GM19099 (cell line): ENCODE measurements around the gene SLC22A31.

Experiments
- POLR2A ChIP-seq: IDR thresholded peaks from 3 replicates; pipeline ENCODE4 v1.6.1; 2011; ENCODE audit warnings: low read depth; ENCODE audit not compliant: insufficient read length; ENCODE audit errors: extremely low read depth

The SLC22A31 gene

GRCh38 chr16:89200124-89200849 lies at the start of gene SLC22A31:
TSS of gene SLC22A31 (minus strand) at chr16:89200537. CDS start at chr16:89200501, 36 bp downstream.
- no peak for TF ChIP-seq POLR2A

GRCh38 chr16:89248196-89248982 lies 48.1 kb upstream of the SLC22A31 start:
- no peak for TF ChIP-seq POLR2A

- TF ChIP-seq POLR2A: peak; percentile 41
These were observed 46.8 kb upstream of the SLC22A31 start for GRCh38 chr16:89246903-89247733.

GRCh38 chr16:89246383-89246902 lies 46.1 kb upstream of the SLC22A31 start:
- no peak for TF ChIP-seq POLR2A

GRCh38 chr16:89244754-89245153 lies 44.4 kb upstream of the SLC22A31 start:
- no peak for TF ChIP-seq POLR2A

- no peak for TF ChIP-seq POLR2A
These were observed 43.3 kb upstream of the SLC22A31 start for GRCh38 chr16:89243664-89244063.

GRCh38 chr16:89242795-89243200 lies 42.5 kb upstream of the SLC22A31 start:
- TF ChIP-seq POLR2A: no peak

GRCh38 chr16:89241187-89242007 lies 41.1 kb upstream of the SLC22A31 start:
- peak; percentile 96 for TF ChIP-seq POLR2A

- TF ChIP-seq POLR2A: no peak
These were observed 37.4 kb upstream of the SLC22A31 start for GRCh38 chr16:89237733-89238132.

GRCh38 chr16:89233678-89234490 lies 33.5 kb upstream of the SLC22A31 start:
- TF ChIP-seq POLR2A: no peak

GRCh38 chr16:89232107-89232506 lies 31.8 kb upstream of the SLC22A31 start:
- TF ChIP-seq POLR2A: no peak

GRCh38 chr16:89230255-89230654 lies 29.9 kb upstream of the SLC22A31 start:
- no peak for TF ChIP-seq POLR2A

GRCh38 chr16:89224665-89225064 lies 24.3 kb upstream of the SLC22A31 start:
- TF ChIP-seq POLR2A: no peak

GRCh38 chr16:89222931-89223330 lies 22.6 kb upstream of the SLC22A31 start:
- no peak for TF ChIP-seq POLR2A

GRCh38 chr16:89221604-89222003 lies 21.3 kb upstream of the SLC22A31 start:
- no peak for TF ChIP-seq POLR2A
